HUES6 (cell line): ENCODE measurements around the gene IKZF3.

Experiments
- H3K27ac ChIP-seq: 2 replicates; pipeline ENCODE4 v1.7.0; 2013; ENCODE audit warnings: low read depth, mild to moderate bottlenecking, low read length, inconsistent platforms
- H3K27me3 ChIP-seq: 2 replicates; pipeline ENCODE4 v1.6.1; 2013; ENCODE audit warnings: low read length; ENCODE audit not compliant: control insufficient read depth, insufficient read depth
- H3K36me3 ChIP-seq: 2 replicates; pipeline ENCODE4 v1.6.1; 2013; ENCODE audit warnings: low read length; ENCODE audit not compliant: control insufficient read depth, insufficient read depth
- H3K4me1 ChIP-seq: 2 replicates; pipeline ENCODE4 v1.6.1; 2013; ENCODE audit warnings: low read length; ENCODE audit not compliant: control insufficient read depth, insufficient read depth
- H3K4me3 ChIP-seq: 2 replicates; pipeline ENCODE4 v1.5.1; 2013; ENCODE audit warnings: low read depth, low read length
- H3K9ac ChIP-seq: one replicate; pipeline ENCODE4 v1.6.1; 2013; ENCODE audit warnings: mild to moderate bottlenecking, low read length
- H3K9me3 ChIP-seq: 2 replicates; pipeline ENCODE4 v1.6.1; 2013; ENCODE audit warnings: low read depth, low read length; ENCODE audit not compliant: control insufficient read depth, insufficient read depth

IKZF3 gene

GRCh38 chr17:39745335-39746144 is 118.6 kb downstream of the IKZF3 start:
- Histone ChIP-seq H3K4me1 (peaks cover 17% of the 10 kb centered on the region), H3K36me3 (peaks cover 52% of the 10 kb centered on the region), H3K9me3 (no peaks in the 10 kb centered on the region), H3K4me3 (no peak overlapping the region), H3K9ac (no peak overlapping the region), H3K27me3 (no peaks in the 10 kb centered on the region), H3K27ac (no peak overlapping the region)

- Histone ChIP-seq H3K36me3 (peaks cover 52% of the 10 kb centered on the region), H3K9me3 (no peaks in the 10 kb centered on the region), H3K9ac (no peak overlapping the region), H3K4me1 (peaks cover 17% of the 10 kb centered on the region), H3K4me3 (no peak overlapping the region), H3K27me3 (no peaks in the 10 kb centered on the region; the same call in 1 of the 2 replicates), H3K27ac (no peak overlapping the region)
Observed at GRCh38 chr17:39744836-39745215, 119.3 kb downstream of the IKZF3 start.

- H3K4me3 ChIP-seq, result no peak overlapping the region
- H3K36me3 ChIP-seq, result peaks cover 52% of the 10 kb centered on the region
- H3K27ac ChIP-seq, result no peak overlapping the region
Observed at GRCh38 chr17:39744075-39744835, 119.9 kb downstream of the IKZF3 start.

GRCh38 chr17:39742856-39743436 is 121.2 kb downstream of the IKZF3 start:
- peaks cover 7% of the 10 kb centered on the region; the same call in 1 of the 2 replicates for H3K27me3 ChIP-seq
- peaks cover 52% of the 10 kb centered on the region for H3K36me3 ChIP-seq
- H3K9ac ChIP-seq, result no peak overlapping the region
- peaks cover 20% of the 10 kb centered on the region for H3K4me1 ChIP-seq
- H3K9me3 ChIP-seq, result no peaks in the 10 kb centered on the region
- H3K27ac ChIP-seq, result no peak overlapping the region
- H3K4me3 ChIP-seq, result no peak overlapping the region

More at GRCh38 chr17:39744075-39744835, 119.9 kb downstream of the IKZF3 start:
- Histone ChIP-seq H3K9me3 (no peaks in the 10 kb centered on the region), H3K27me3 (no peaks in the 10 kb centered on the region; the same call in 1 of the 2 replicates), H3K4me1 (peaks cover 20% of the 10 kb centered on the region), H3K9ac (no peak overlapping the region)

- Histone ChIP-seq H3K4me1 (peaks cover 23% of the 10 kb centered on the region), H3K27me3 (peaks cover 12% of the 10 kb centered on the region; the same call in 1 of the 2 replicates), H3K9me3 (no peaks in the 10 kb centered on the region), H3K9ac (no peak overlapping the region), H3K4me3 (no peak overlapping the region), H3K27ac (no peak overlapping the region), H3K36me3 (peaks cover 45% of the 10 kb centered on the region)
Observed at GRCh38 chr17:39742126-39742855, 121.8 kb downstream of the IKZF3 start.

GRCh38 chr17:39740357-39741111 is 123.6 kb downstream of the IKZF3 start:
- Histone ChIP-seq H3K4me1 (peaks cover 33% of the 10 kb centered on the region), H3K36me3 (peaks cover 29% of the 10 kb centered on the region), H3K9ac (peak overlapping the region; percentile 79), H3K27me3 (peaks cover 12% of the 10 kb centered on the region; the same call in 1 of the 2 replicates), H3K27ac (peak overlapping the region; percentile 77), H3K9me3 (no peaks in the 10 kb centered on the region), H3K4me3 (peak overlapping the region; percentile 89)

GRCh38 chr17:39739885-39740356 is 124.2 kb downstream of the IKZF3 start:
- Histone ChIP-seq H3K27me3 (peaks cover 12% of the 10 kb centered on the region; the same call in 1 of the 2 replicates), H3K27ac (peak overlapping the region; percentile 77), H3K36me3 (peaks cover 23% of the 10 kb centered on the region), H3K4me3 (peak overlapping the region; percentile 89), H3K9me3 (no peaks in the 10 kb centered on the region), H3K4me1 (peaks cover 33% of the 10 kb centered on the region), H3K9ac (peak overlapping the region; percentile 79)

- Histone ChIP-seq H3K27ac (peak overlapping the region; percentile 77), H3K9ac (peak overlapping the region; percentile 79), H3K36me3 (peaks cover 16% of the 10 kb centered on the region)
Observed at GRCh38 chr17:39738983-39739884, 124.9 kb downstream of the IKZF3 start.

GRCh38 chr17:39738568-39738901 is 125.6 kb downstream of the IKZF3 start:
- H3K4me1 ChIP-seq, result peaks cover 33% of the 10 kb centered on the region
- H3K36me3 ChIP-seq, result peaks cover 11% of the 10 kb centered on the region
- H3K27me3 ChIP-seq, result peaks cover 12% of the 10 kb centered on the region; the same call in 1 of the 2 replicates
- H3K9ac ChIP-seq, result peak overlapping the region; percentile 78
- no peaks in the 10 kb centered on the region for H3K9me3 ChIP-seq
- H3K27ac ChIP-seq, result peak overlapping the region; percentile 56; the same call in 1 of the 2 replicates
- H3K4me3 ChIP-seq, result peak overlapping the region; percentile 89

More at GRCh38 chr17:39738983-39739884, 124.9 kb downstream of the IKZF3 start:
- Histone ChIP-seq H3K27me3 (peaks cover 12% of the 10 kb centered on the region; the same call in 1 of the 2 replicates), H3K4me3 (peak overlapping the region; percentile 89), H3K9me3 (no peaks in the 10 kb centered on the region), H3K4me1 (peaks cover 33% of the 10 kb centered on the region)
